HepG2 (cell line): ENCODE measurements around the gene ABL2.

Source experiments
- CTCF ChIP-seq: sonication (generic); formaldehyde crosslinking; IDR thresholded peaks from 2 replicates; pipeline ENCODE4 v1.5.0; 2020; ENCODE audit warnings: mild to moderate bottlenecking, missing genetic modification reagents, moderate library complexity
- MAX ChIP-seq: IDR thresholded peaks from 2 replicates; pipeline ENCODE4 v1.6.1; 2012; ENCODE audit warnings: inconsistent platforms
- MBNL3 ChIP-seq: fragments of 250-450 bp; sonication (Bioruptor Pico); conservative IDR thresholded peaks from 2 replicates; pipeline ENCODE4 v1.8.0; 2022; ENCODE audit warnings: mild to moderate bottlenecking, inconsistent platforms
- ZNF674 ChIP-seq: sonication (generic); formaldehyde crosslinking; IDR thresholded peaks from 2 replicates; pipeline ENCODE4 v1.5.0; 2020; ENCODE audit warnings: low read depth, mild to moderate bottlenecking, missing genetic modification reagents

DNA sequence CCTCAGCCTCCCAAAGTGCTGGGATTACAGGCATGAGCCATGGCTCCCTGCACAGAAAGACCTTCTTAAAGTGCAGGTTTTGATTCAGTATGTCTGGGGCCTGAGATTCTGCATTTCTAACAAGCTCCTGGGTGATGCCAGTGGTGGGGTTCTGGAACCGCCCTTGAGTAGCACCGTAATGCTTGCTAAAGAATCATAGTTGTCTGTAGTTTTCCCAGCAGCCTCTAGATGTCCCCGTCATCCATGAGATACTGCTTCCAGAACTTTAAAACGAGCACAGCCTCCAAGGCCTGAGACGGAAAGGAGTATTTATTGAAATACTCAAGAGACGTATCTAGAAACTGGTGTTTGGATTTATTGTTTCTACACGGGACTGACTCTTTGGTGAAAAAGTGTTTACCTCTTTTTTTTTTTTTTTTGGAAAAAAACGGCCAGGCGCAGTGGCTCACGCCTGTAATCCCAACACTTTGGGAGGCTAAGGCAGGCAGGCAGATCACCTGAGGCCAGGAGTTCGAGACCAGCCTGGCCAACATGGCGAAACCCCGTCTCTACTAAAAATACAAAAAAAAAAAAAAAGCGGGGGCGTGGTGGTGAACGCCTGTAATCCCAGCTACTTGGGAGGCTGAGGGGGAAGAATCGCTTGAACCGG is 150.2 kb downstream of the ABL2 start:
- TF ChIP-seq CTCF (CRISPR knock-in tag) (peak; percentile 82), MBNL3 (CRISPR knock-in tag) (no peak), MAX (no peak), ZNF674 (CRISPR knock-in tag) (no peak)
